Colonic mucosa (tissue), 4 donors: ENCODE measurements around the gene CNN3. TPM values are rescaled to one million over a fixed set of nuclear protein-coding genes. Genes with fewer than 3 reads are reported as not detected.

Source experiments
- DNase-seq: peaks from one replicate; pipeline ENCODE4 v3.0.0-alpha.2; 2020
- H3K27ac ChIP-seq: fragments of 200-600 bp; one replicate; pipeline ENCODE4 v1.8.0; 2021
- H3K27me3 ChIP-seq: fragments of 200-600 bp; one replicate; pipeline ENCODE4 v1.8.0; 2021
- H3K36me3 ChIP-seq: fragments of 200-600 bp; one replicate; pipeline ENCODE4 v1.8.0; 2021
- H3K4me1 ChIP-seq: fragments of 200-600 bp; one replicate; pipeline ENCODE4 v1.8.0; 2021; ENCODE audit warnings: mild to moderate bottlenecking
- H3K4me3 ChIP-seq: fragments of 200-600 bp; one replicate; pipeline ENCODE4 v1.8.0; 2021
- H3K9ac ChIP-seq, 2 donors: one replicate each; pipeline ENCODE4 v1.7.0; 2013; ENCODE audit warnings: control low read depth in 2 of 2, low read depth in 2 of 2, low read length in 2 of 2
- H3K9me3 ChIP-seq: fragments of 200-600 bp; one replicate; pipeline ENCODE4 v1.8.0; 2021
- CTCF ChIP-seq: fragments of 200-600 bp; IDR thresholded peaks from one replicate; pipeline ENCODE4 v1.8.0; 2022; ENCODE audit warnings: antibody characterized with exemption, mild to moderate bottlenecking
- intact Hi-C: fragments of 100-400 bp; cut with DNase I; formaldehyde crosslinking; loops from one replicate; pipeline ENCODE4 v1.14.1; 2022
- total RNA-seq, 2 donors: library from RNA; stranded (reverse); fragmentation: NEBNext Ultra II Directional in 1 of 2; extraction: Animal tissue kit (Norgen Biotek cat#: 25700) in 1 of 2; gene quantifications; one replicate each; pipeline ENCODE4 v1.2.1, GENCODE V29; 2021
- donor health status: healthy.
- donor health status: DM: no; HTN: no; CAD: no.
- donor health status: DM: no; HTN: no; CAD: no.

CNN3 gene
- total RNA-seq, 2 donors from 2014 or later = 117 to 164 TPM

GRCh38 chr1:94970783-94971182 lies 43.9 kb upstream of the CNN3 start:
- Histone ChIP-seq H3K9ac (no peak overlapping the region), H3K36me3 (no peaks in the 10 kb centered on the region), H3K27me3 (no peaks in the 10 kb centered on the region), H3K4me3 (no peak overlapping the region), H3K9me3 (no peaks in the 10 kb centered on the region), H3K27ac (no peak overlapping the region), H3K4me1 (no peaks in the 10 kb centered on the region)
- TF ChIP-seq CTCF = no peak
- DNase-seq = no peak
- intact Hi-C loops = no loop called here

- Histone ChIP-seq H3K27me3 (no peaks in the 10 kb centered on the region), H3K4me3 (no peak overlapping the region), H3K27ac (no peak overlapping the region), H3K36me3 (no peaks in the 10 kb centered on the region), H3K9me3 (no peaks in the 10 kb centered on the region), H3K4me1 (no peaks in the 10 kb centered on the region), H3K9ac (no peak overlapping the region)
- no peak for TF ChIP-seq CTCF
- intact Hi-C loops = no loop called here
- DNase-seq = no peak
These were observed 42.2 kb upstream of the CNN3 start for GRCh38 chr1:94969137-94969536.

GRCh38 chr1:94966033-94966432 lies 39.1 kb upstream of the CNN3 start:
- H3K27ac ChIP-seq = no peak overlapping the region
- intact Hi-C loops = no loop called here
- no peaks in the 10 kb centered on the region for H3K27me3 ChIP-seq
- TF ChIP-seq CTCF = no peak
- no peaks in the 10 kb centered on the region for H3K9me3 ChIP-seq
- H3K36me3 ChIP-seq = no peaks in the 10 kb centered on the region
- H3K4me1 ChIP-seq = no peaks in the 10 kb centered on the region
- H3K9ac ChIP-seq = no peak overlapping the region
- H3K4me3 ChIP-seq = no peak overlapping the region
- no peak for DNase-seq

GRCh38 chr1:94963864-94964263 lies 37.0 kb upstream of the CNN3 start:
- no peak for TF ChIP-seq CTCF
- Histone ChIP-seq H3K9ac (no peak overlapping the region), H3K9me3 (no peaks in the 10 kb centered on the region), H3K4me1 (no peaks in the 10 kb centered on the region), H3K27me3 (no peaks in the 10 kb centered on the region), H3K27ac (no peak overlapping the region), H3K4me3 (no peak overlapping the region), H3K36me3 (no peaks in the 10 kb centered on the region)
- intact Hi-C loops = no loop called here
- DNase-seq = no peak

GRCh38 chr1:94962409-94963265 lies 35.7 kb upstream of the CNN3 start:
- H3K27ac ChIP-seq = peak overlapping the region; percentile 81
- intact Hi-C loops = no loop called here
- no peak overlapping the region for H3K4me3 ChIP-seq
- no peaks in the 10 kb centered on the region for H3K27me3 ChIP-seq
- peak overlapping the region; percentile 67 to 79 for H3K9ac ChIP-seq
- H3K36me3 ChIP-seq = no peaks in the 10 kb centered on the region
- no peak for TF ChIP-seq CTCF
- DNase-seq = peak; percentile 55
- H3K9me3 ChIP-seq = no peaks in the 10 kb centered on the region
- H3K4me1 ChIP-seq = no peaks in the 10 kb centered on the region
